GM21529 (cell line): ENCODE measurements around the gene MUC5B.

ENCODE experiments used
- ATAC-seq: cut with Tn5 transposase; IDR thresholded peaks from one replicate; pipeline ENCODE4 v1.9.1; 2021; ENCODE audit not compliant: unreplicated experiment

MUC5B gene

GRCh38 chr11:1307998-1308742, 85.3 kb downstream of the MUC5B start:
- ATAC-seq = no peak

- peak; percentile 55 for ATAC-seq
These were observed 86.1 kb downstream of the MUC5B start for GRCh38 chr11:1308743-1309497.

GRCh38 chr11:1309498-1310317, 86.8 kb downstream of the MUC5B start, which contains the start of gene TOLLIP:
TOLLIP (minus strand) TSS chr11:1309632; CDS start chr11:1309498, 134 bp downstream.
- peak; percentile 69 for ATAC-seq

DNA sequence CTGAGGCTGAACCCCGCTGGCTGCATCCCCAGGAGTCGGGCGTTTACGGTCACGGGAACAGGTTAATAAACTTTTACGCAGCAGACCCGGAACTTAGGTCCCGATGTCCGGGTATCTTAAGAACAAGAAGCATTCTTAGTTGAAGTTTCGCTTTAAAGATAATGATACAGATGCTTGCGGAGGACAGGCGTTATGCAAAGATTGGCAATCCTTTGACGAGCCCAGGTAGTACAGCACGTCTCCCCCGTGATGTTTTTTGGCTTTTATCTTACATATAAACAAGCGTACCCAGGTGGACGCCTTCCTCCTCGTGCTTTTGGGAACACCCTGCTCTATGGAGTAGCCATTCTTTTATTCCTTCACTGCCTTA, 87.4 kb downstream of the MUC5B start:
- ATAC-seq = no peak

DNA sequence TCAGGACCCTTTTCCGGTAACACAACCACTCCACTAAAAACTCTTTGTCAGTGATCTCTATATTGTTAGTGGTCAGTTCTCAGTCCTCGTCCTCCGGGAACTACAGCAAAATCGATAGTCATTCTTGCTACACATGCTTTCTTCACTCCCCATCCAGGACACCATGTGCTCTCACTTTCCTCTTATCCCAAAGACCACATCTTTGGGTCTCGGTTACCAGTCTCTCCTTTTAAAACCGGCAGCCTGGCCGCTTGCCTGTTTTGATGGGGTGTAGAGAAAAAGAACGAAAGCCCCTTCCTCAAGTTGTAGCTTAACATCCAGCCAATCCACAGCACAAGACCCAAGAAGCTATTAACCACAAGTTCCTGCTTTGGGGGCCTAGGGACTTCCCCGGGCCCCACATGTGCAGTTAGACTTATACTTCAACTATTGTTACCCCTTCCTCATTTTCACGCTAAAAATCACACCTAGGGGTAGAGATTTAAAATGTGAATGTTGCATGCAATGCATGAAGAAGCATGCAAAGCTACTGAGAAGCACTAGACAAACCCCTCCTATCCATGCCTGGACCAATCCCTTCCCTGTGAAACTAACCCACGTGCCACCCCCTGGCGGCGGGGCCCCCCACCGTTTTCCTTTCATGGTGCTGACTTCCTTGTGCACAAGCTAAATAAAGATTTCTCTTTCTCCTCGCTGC, 88.1 kb downstream of the MUC5B start:
- no peak for ATAC-seq
